Peyer's patch (tissue), 4 donors: ENCODE results near the gene KLHL2.

ENCODE experiments used
- CTCF ChIP-seq, 6 experiments: fragments of 450-650 bp in 4 of 6; fragments of 200-600 bp in 2 of 6; sonication (generic) in 1 of 6; IDR thresholded peaks; one replicate each; pipeline ENCODE4 v1.5.1; 2017 to 2019; ENCODE audit warnings: antibody characterized with exemption in 6 of 6, mild to moderate bottlenecking in 3 of 6, moderate library complexity in 1 of 6
- POLR2A ChIP-seq, 2 donors: fragments of 450-650 bp; IDR thresholded peaks; one replicate each; pipeline ENCODE4 v1.5.1; 2017; ENCODE audit warnings: antibody characterized with exemption in 2 of 2, mild to moderate bottlenecking in 2 of 2, moderate library complexity in 2 of 2

GRCh38 chr4:165294907-165295306, 87.5 kb downstream of the KLHL2 start:
- TF ChIP-seq CTCF (IDR thresholded peaks at IDR 0.05) (no peak), POLR2A (IDR thresholded peaks at IDR 0.05) (no peak)
